Uterus (tissue), 2 donors: Measurements from ENCODE around the gene UTP25.

ENCODE experiments used
- POLR2A ChIP-seq, 2 donors: fragments of 450-650 bp; IDR thresholded peaks; one replicate each; pipeline ENCODE4 v1.6.1; 2016; ENCODE audit warnings: antibody characterized with exemption in 2 of 2, mild to moderate bottlenecking in 1 of 2, moderate library complexity in 1 of 2
- TF ChIP-seq, protein P1 (sequence below), 4 experiments: fragments of 200-600 bp in 2 of 4; fragments of 450-650 bp in 2 of 4; sonication (generic) in 2 of 4; IDR thresholded peaks; one replicate each; pipeline ENCODE4 v1.5.1; 2016 to 2019; ENCODE audit warnings: antibody characterized with exemption in 4 of 4, mild to moderate bottlenecking in 2 of 4, moderate library complexity in 1 of 4

DNA sequence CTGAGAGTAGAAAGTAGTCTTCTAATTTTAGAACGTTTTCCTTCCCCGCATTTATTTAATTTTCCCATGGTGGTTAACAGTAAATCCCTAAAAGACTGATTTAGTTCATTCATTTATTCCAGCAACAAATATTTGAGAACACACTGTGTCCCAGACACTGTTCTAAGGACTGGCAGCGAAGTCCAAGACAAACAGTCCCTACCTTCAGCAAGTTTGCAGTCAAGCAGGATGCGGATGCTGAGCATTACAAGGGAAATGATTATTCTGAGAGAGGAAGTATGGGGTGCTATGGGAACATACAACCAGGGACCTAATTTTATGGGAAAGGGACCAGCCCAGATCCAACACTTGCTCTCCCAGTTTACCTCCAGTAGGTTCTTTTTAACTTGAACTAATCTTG, 42.2 kb upstream of the UTP25 start:
- TF ChIP-seq POLR2A (IDR thresholded peaks at IDR 0.05): no peak
- TF ChIP-seq, protein P1, sequence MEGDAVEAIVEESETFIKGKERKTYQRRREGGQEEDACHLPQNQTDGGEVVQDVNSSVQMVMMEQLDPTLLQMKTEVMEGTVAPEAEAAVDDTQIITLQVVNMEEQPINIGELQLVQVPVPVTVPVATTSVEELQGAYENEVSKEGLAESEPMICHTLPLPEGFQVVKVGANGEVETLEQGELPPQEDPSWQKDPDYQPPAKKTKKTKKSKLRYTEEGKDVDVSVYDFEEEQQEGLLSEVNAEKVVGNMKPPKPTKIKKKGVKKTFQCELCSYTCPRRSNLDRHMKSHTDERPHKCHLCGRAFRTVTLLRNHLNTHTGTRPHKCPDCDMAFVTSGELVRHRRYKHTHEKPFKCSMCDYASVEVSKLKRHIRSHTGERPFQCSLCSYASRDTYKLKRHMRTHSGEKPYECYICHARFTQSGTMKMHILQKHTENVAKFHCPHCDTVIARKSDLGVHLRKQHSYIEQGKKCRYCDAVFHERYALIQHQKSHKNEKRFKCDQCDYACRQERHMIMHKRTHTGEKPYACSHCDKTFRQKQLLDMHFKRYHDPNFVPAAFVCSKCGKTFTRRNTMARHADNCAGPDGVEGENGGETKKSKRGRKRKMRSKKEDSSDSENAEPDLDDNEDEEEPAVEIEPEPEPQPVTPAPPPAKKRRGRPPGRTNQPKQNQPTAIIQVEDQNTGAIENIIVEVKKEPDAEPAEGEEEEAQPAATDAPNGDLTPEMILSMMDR (IDR thresholded peaks at IDR 0.05): no peak
